Middle frontal gyrus (tissue), 1 donor: ENCODE results near the gene MMP15.
A peak's percentile ranks its signal among the peaks of the same experiment; 100 is the strongest.
"Not testable (repeated sequence)": the region's sequence is repeated elsewhere in the genome, so short reads cannot be mapped to it uniquely, and the experiment has no call there.

Experiments
- DNase-seq: peaks from one replicate; pipeline ENCODE4 v3.0.0-alpha.2; 2015; ENCODE audit warnings: low spot score; ENCODE audit errors: extremely low spot score

Gene MMP15

GRCh38 chr16:58025351-58026138, at the start of gene MMP15:
MMP15 (plus strand) TSS chr16:58025754; CDS start chr16:58026351, 597 bp downstream.
- no peak for DNase-seq

- peak; percentile 32 for DNase-seq
These were observed 49.2 kb upstream of the MMP15 start for GRCh38 chr16:57976331-57976796.

DNA sequence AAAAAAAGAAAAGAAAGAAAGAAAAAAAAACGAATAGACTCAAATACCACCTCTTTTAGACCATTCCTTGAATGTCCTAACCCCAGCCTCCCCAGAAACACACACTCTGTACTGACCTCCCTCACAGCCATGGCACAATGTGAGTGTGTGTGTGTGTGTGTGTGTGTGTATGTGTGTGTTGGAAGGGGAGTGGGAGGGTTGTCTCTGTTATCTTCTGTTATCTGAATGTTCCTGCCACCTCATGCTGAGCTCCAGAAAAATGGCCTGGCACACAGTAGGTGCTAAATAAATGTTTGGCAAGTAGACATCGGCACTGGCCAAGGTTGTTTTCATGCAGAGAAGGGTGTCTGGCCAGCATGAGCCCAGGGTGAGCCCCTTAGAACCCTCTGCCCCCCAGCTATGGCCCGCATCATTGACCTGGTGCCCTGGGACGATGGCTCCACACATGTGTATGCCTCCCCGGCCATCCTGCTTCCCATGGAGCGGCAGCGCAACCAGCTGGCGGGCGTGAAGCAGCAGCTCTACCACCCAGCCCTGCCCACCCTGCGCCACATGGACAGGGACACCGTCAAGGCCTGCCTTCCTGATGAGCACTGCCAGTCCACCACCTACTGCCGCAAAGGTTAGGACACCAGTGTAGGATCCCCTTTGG, 48.0 kb upstream of the MMP15 start:
- no peak for DNase-seq

DNA sequence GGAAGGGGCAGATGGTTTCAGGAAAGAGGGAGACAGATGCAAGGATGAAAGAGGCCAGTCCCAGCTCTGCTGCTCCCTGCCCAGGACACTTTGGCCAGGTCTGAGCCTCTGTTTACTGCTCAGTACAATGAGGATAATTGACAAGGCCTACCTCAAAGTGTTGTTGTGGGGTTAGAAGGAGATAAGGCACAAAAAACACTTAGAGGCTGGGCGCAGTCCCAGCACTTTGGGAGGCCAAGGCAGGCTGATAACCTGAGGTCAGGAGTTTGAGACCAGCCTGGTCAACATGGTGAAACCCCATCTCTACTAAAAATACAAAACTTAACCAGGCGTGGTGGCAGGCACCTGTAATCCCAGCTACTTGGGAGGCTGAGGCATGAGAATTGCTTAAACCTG, 47.5 kb upstream of the MMP15 start:
- not testable (repeated sequence) for DNase-seq

GRCh38 chr16:57979006-57979585, 46.5 kb upstream of the MMP15 start:
- no peak for DNase-seq

GRCh38 chr16:57981636-57982035, 43.9 kb upstream of the MMP15 start:
- no peak for DNase-seq

GRCh38 chr16:57982385-57982784, 43.2 kb upstream of the MMP15 start:
- DNase-seq = no peak

DNA sequence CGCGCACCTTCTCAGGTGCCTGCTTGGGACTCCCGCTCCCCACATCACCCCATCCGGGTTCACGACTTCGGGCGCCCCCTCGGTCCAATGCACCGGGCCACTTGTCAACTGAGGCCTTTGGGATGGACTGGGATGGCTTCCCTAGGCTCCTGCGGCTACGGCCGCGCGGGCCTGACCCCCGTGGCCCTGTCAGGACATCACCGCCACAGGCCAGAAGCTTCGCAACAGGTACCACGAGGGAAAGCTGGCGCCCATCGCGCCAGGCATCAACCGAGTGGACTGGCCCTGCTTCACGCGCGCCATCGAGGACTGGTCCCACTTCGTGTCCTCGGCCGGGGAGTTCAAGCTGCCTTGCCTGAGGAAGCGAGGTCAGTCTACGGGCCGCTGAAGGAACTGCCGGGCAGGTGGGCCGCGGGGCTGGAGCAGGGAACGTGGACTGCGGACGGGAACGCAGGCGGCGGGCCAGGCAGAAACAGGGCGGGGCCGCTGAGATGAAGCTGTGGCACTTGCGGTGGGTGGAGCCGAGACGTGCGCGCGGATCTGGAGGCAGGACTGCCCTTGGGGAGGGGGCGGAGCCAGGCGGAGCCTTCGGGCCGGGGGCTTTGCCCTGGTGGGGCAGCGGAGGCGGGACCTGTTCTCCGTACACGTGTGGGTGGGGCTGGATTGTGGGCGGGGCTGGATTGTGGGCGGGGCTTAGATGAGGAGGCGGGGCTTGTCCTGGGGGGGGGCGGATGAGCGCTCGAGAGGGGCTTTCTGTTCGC, 40.9 kb upstream of the MMP15 start:
- no peak for DNase-seq

DNA sequence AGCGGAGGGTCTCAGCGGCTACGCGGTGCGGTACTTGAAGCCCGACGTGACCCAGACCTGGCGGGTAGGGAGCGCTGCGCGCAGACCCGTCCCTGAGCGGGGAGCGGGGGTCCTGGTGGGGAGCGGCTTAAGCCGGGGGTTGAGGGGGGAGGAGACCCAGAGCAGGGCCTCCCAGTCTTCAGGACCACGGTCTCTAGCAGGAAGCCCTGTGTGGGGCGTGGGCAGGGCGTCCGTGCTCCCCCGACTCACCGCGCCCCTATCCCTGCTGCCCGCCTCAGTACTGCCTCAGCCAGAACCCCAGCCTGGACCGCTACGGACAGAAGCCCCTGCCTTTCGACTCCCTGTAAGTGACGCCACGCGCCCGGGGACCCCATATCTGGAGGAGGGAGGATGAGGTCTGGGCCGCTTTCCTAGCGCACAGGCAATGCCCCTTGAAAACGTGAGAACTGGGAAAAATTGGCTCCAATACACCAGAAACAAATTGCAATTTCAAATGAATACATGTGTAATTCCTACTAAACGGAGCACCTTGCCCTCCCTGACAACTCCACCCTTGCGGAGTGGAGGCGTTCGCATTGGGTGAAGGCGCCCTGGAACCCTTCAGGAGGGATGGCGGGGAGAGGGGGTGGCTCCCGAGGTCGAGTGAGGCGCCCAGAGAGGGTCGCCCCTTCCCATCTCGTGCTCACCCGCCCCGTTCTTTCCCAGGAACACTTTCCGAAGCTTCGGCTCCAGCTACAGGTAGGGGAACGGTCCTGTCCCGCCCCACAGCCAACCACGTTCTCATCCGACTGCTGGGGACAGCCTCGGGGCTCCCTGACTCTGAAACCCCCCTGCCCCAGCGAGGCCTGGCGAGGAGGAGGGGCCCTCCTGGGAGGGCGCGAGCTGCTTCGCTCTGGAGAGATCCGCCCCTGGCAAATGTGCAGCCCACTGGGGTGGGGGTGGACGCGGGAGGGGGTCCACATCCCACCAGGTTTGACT, 40.1 kb upstream of the MMP15 start:
- no peak for DNase-seq

DNA sequence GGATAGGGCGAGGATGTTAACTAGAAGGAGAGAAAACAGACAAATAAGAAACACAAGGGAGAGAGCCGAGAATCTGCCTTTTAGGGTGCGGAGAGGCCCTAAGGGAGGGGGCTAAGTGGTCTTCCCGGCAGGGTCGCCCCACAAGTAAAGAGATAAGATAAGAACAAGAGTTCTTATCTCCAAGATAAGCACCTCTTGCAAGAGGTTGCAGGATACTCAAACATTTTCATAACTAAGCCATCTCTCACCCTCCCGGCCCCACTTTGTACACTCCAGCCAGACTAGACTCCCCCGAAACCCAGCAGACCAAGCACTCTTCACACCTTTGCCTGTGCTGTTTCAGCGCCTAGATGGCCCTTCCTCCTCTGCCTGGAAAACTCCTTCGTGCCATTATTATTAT, 39.4 kb upstream of the MMP15 start:
- DNase-seq = no peak

- no peak for DNase-seq
These were observed 37.9 kb upstream of the MMP15 start for GRCh38 chr16:57987441-57988177.

GRCh38 chr16:57988929-57989328, 36.6 kb upstream of the MMP15 start:
- no peak for DNase-seq

DNA sequence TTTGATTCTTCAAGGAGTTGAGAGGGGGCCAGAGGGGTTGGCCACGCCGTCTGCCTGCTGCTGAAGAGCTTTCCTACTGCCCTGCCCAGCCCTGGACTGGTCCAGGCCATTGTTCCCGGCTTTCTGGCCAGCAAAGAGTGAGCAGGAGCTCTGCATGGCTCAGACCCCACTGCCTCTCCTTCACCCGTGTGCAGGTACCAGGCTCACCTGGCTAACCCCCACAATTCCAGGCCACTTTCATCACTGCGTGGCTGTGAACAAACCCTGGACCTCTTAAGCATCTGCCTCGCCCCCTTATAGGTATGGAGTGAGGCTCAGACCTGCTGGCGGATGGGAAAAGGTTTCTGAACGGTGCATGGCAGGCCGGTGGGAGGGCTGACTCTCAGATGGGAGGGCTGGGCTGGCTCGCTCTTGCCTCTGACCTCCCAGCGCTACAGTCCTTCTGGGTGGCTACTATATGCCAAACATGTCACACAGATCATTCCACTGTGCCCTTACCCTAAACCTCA, 33.9 kb upstream of the MMP15 start:
- no peak for DNase-seq

GRCh38 chr16:57992084-57992483, 33.5 kb upstream of the MMP15 start:
- no peak for DNase-seq

DNA sequence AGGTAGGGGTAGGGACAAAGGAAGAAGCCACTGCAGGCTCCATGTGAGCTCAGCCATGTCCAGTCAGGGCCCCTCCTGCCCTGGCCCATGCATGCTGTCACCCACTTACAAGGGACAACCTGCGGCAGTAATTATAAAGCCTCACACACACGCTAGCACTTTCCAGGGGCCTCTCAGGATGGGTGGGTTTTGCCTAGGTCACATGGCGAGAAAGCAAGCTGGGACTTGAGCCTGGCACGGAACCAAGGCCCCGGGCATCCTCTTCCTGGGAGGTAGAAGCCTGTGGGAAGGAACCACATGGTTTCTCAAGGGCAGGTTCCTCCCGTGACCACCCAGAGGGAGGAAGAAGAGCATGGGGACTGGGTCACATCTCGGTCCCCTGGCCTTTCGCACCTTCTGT, 32.1 kb upstream of the MMP15 start:
- DNase-seq = no peak

DNA sequence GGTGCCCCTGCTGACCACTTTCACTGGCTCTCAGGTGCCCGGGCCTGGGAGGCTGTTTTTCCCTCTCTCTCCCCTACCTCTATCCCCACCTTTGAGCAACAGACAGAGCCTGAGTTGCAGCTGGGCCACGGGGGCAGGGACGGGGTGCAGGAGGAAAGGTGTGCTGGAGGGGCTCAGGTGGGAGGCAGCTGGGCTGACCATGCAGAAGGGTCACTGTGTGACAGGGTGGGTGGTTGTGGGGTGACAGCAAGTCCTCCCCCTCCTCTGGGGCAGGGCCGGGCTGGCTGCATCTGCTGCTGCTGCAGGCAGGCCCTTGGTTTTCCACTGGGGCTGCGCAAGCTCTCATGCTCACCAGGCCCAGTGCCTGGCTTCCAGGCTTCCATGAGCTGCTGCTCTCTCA, 31.7 kb upstream of the MMP15 start:
- DNase-seq = no peak

DNA sequence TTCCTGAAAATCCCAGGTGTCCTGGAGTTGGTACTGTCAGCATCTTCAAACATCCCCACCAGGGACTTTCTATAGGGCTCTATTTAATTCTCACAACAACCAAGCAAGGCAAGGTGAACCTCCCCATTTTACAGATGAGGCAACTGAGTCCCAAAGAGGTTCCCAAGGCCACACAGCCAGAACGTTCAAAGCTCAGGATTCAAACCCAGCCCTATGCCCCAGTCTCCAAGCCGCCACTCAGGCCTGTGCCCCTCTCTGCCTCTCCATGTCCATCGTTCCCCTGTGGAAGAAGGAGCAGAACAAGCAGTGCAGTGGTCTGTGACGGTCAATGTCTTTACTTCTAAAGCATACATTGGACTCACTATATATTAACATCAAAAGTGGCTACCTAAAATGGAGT, 31.2 kb upstream of the MMP15 start:
- DNase-seq = no peak

DNA sequence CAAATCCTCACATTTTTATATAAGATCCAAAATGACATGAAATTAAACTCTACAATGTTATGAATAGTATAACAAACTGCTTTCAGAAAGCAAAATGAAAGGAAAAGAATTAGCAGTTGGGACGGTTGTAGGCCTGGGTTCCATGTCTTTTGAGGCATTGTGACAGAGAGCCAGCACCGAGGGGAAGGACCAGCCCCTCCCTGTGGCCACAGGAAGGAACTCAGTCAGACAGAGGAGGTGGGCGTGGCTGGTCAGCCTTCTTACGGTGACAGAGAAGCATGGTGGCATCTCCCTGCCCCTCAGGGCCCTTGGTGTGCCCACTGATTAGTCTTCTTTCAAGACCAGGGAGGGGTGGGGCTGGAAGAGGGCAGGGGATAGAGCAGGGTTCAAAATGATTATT, 30.8 kb upstream of the MMP15 start:
- DNase-seq = no peak

DNA sequence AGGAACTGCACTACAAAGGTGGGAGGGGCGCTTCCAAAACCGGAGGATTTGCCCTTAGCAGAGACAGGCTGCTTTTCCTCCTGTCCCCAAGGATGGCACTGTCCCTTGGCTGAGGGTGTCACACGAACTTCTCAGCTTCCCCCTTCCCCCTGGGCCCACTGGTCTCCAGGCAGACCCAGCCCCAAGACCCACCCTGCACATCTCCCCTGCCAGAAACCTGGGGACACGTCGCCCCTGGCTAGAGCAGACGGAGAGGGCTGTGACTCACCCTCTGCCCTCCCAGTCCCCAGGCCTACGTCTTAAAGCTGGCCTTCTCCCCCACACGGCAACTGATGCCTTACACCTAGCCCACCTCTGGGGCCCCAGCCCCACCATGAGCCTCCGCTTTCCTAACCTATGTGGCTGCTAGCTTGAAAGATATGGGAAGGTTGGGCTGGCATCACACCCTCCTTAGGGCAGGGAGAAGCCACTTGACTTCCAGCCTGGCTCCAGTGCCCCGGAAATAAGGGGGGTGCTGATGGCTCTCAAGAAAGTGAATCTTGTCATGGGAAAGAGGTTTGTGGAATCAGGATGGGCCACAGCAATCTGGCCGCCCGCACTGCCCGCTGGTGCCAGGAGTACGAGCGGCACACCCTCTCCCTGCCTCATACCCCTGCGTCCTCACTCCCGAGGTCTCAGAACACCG, 29.7 kb upstream of the MMP15 start:
- no peak for DNase-seq
